Measurements from ENCODE around the gene BAMBI.

GRCh38 chr10:28690545-28690944, 13.2 kb downstream of the BAMBI start:
- TF ChIP-seq CTCF (IDR thresholded peaks at IDR 0.05) (no peak), POLR2A (IDR thresholded peaks at IDR 0.05) (no peak)
